ENCODE data around the gene NEIL3.

DNA sequence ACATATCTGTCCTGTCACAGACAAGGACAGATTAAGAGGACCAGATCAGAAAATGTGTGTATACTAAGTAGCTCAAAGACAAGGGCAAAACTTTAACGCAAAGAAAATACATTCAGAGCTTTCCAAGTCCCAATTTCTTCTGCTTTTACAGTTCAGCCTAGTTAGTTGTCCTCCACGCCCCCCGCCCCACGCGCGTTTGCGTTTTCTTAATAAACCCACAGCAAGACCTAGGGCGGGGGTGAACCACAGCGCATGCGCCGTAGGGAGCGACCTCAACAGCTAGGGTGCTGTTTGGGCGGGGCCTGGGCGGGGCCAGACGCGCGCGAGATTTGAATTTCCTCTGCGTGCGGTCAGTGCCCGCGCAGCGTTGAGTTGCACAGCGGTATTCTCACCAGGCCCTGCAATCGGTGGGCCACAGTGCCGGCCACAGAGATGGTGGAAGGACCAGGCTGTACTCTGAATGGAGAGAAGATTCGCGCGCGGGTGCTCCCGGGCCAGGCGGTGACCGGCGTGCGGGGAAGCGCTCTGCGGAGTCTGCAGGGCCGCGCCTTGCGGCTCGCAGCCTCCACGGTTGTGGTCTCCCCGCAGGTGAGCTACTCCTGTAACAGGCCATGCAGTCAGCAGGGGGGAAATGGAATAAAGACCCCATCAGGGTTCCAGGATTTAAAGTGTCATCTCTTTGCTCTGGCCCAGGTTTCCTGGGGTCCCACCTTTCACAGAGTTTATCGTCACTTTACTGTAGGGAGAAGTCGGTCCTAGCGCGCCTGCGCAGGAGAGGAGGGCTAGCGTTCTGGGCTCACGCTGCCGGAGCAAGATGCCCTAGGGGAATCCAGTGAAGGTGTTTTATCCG, at the start of gene NEIL3:
- TF ChIP-seq, protein P1, sequence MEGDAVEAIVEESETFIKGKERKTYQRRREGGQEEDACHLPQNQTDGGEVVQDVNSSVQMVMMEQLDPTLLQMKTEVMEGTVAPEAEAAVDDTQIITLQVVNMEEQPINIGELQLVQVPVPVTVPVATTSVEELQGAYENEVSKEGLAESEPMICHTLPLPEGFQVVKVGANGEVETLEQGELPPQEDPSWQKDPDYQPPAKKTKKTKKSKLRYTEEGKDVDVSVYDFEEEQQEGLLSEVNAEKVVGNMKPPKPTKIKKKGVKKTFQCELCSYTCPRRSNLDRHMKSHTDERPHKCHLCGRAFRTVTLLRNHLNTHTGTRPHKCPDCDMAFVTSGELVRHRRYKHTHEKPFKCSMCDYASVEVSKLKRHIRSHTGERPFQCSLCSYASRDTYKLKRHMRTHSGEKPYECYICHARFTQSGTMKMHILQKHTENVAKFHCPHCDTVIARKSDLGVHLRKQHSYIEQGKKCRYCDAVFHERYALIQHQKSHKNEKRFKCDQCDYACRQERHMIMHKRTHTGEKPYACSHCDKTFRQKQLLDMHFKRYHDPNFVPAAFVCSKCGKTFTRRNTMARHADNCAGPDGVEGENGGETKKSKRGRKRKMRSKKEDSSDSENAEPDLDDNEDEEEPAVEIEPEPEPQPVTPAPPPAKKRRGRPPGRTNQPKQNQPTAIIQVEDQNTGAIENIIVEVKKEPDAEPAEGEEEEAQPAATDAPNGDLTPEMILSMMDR (conservative IDR thresholded peaks at IDR 0.05): no peak
- TF ChIP-seq ZFX (IDR thresholded peaks at IDR 0.05): peak; percentile 83
